GM20000 (cell line): ENCODE measurements around the gene HSD11B1.

Experiments used
- DNase-seq: peaks from one replicate; pipeline ENCODE4 v3.0.0; 2012; ENCODE audit warnings: low spot score
- CTCF ChIP-seq: IDR thresholded peaks from 2 replicates; pipeline ENCODE4 v1.5.1; 2012; ENCODE audit warnings: mild to moderate bottlenecking, control low read depth; ENCODE audit errors: extremely low read depth, missing control alignments

Gene HSD11B1

GRCh38 chr1:209675565-209676154 is 29.0 kb upstream of the HSD11B1 start:
- no peak for TF ChIP-seq CTCF
- no peak for DNase-seq

GRCh38 chr1:209678981-209679539 is 25.6 kb upstream of the HSD11B1 start:
- TF ChIP-seq CTCF: no peak
- DNase-seq: no peak

GRCh38 chr1:209685821-209686220 is 18.8 kb upstream of the HSD11B1 start:
- TF ChIP-seq CTCF: no peak
- no peak for DNase-seq

- no peak for DNase-seq
Observed at GRCh38 chr1:209686322-209686721, 18.3 kb upstream of the HSD11B1 start.

GRCh38 chr1:209688746-209689234 is 15.9 kb upstream of the HSD11B1 start:
- DNase-seq: no peak
- no peak for TF ChIP-seq CTCF

More at GRCh38 chr1:209686322-209686721, 18.3 kb upstream of the HSD11B1 start:
- TF ChIP-seq CTCF: no peak

GRCh38 chr1:209689477-209689876 is 15.2 kb upstream of the HSD11B1 start:
- DNase-seq: no peak

GRCh38 chr1:209691237-209691636 is 13.4 kb upstream of the HSD11B1 start:
- TF ChIP-seq CTCF: no peak
- no peak for DNase-seq

More at GRCh38 chr1:209689477-209689876, 15.2 kb upstream of the HSD11B1 start:
- TF ChIP-seq CTCF: no peak
